Measurements from ENCODE around the gene USP13. TPM values are rescaled to one million over a fixed set of nuclear protein-coding genes. Genes with fewer than 3 reads are reported as not detected.

USP13 gene
- total and polyA plus RNA-seq, 4 donors: 2.4 to 7.3 (median 4.2) TPM

- TF ChIP-seq REST (IDR thresholded peaks at IDR 0.05): no peak
- no peak for TF ChIP-seq FOXA1 (IDR thresholded peaks at IDR 0.05)
Measured at GRCh38 chr3:179608931-179609720, 43.7 kb upstream of the USP13 start (continued).

GRCh38 chr3:179610066-179610465 lies 42.8 kb upstream of the USP13 start:
- 98% methylated on average over 4 of the region's 4 CpGs for WGBS
- H3K9me3 ChIP-seq (ENCODE audit: control insufficient read depth in 4 of 4, low read length in 3 of 4): no peaks in the 10 kb centered on the region
- H3K27ac ChIP-seq (ENCODE audit: low read depth in 1 of 2, low read length in 2 of 2): no peak overlapping the region
- H3K4me1 ChIP-seq (ENCODE audit: control insufficient read depth in 4 of 4, insufficient read depth in 4 of 4, low read length in 3 of 4): peaks cover 0 to 13% (median 4%) of the 10 kb centered on the region in 4 donors
- no peak for TF ChIP-seq ZBTB33 (IDR thresholded peaks at IDR 0.05)
- no peak for TF ChIP-seq CTCF (IDR thresholded peaks at IDR 0.05; ENCODE audit: low read depth, low read length, missing input control)
- no peak for TF ChIP-seq HNF4A (conservative IDR thresholded peaks at IDR 0.05)
- TF ChIP-seq TAF1 (conservative IDR thresholded peaks at IDR 0.05): no peak
- no peak for TF ChIP-seq ATF3 (IDR thresholded peaks at IDR 0.05)
- no peak for TF ChIP-seq YY1 (IDR thresholded peaks at IDR 0.05)
- no peak for TF ChIP-seq EGR1 (IDR thresholded peaks at IDR 0.05; ENCODE audit: low read depth in 2 of 2)
- no peak for TF ChIP-seq MAX (IDR thresholded peaks at IDR 0.05)
- TF ChIP-seq GABPA (IDR thresholded peaks at IDR 0.05 in 1 of 2, conservative IDR thresholded peaks at IDR 0.05 in 1 of 2): no peak
- no peak for TF ChIP-seq RAD21 (IDR thresholded peaks at IDR 0.05)
- no peak for TF ChIP-seq FOXA2 (IDR thresholded peaks at IDR 0.05)
- TF ChIP-seq RXRA (IDR thresholded peaks at IDR 0.05): no peak
- no peak for TF ChIP-seq HNF4G (IDR thresholded peaks at IDR 0.05)
- no peak for TF ChIP-seq JUND (IDR thresholded peaks at IDR 0.05)
- TF ChIP-seq NR2F2 (IDR thresholded peaks at IDR 0.05): no peak
- no peak for TF ChIP-seq SP1 (IDR thresholded peaks at IDR 0.05)
- no peak for TF ChIP-seq FOXA1 (IDR thresholded peaks at IDR 0.05)
- TF ChIP-seq REST (IDR thresholded peaks at IDR 0.05): no peak
- DNase-seq (ENCODE audit: low spot score): no peak
- H3K4me3 ChIP-seq (ENCODE audit: low read depth in 1 of 3, low read length in 3 of 3): no peak overlapping the region
- peaks cover 0 to 5% (median 3%) of the 10 kb centered on the region in 4 donors for H3K36me3 ChIP-seq (ENCODE audit: control insufficient read depth in 4 of 4, insufficient read depth in 3 of 4, low read depth in 1 of 4, low read length in 3 of 4)
- H3K9ac ChIP-seq (ENCODE audit: low read depth in 1 of 2, low read length in 2 of 2): no peak overlapping the region
- no peaks in the 10 kb centered on the region for H3K27me3 ChIP-seq (ENCODE audit: control insufficient read depth in 4 of 4, insufficient read depth in 4 of 4, low read length in 3 of 4)
